Measurements from ENCODE around the gene SARS1. TPM values are rescaled to one million over a fixed set of nuclear protein-coding genes. Genes with fewer than 3 reads are reported as not detected.
"Not testable (repeated sequence)": the region's sequence is repeated elsewhere in the genome, so short reads cannot be mapped to it uniquely, and the experiment has no call there.

The SARS1 gene
- total RNA-seq, 1 experiment from 2014 or later, result 158 TPM

DNA sequence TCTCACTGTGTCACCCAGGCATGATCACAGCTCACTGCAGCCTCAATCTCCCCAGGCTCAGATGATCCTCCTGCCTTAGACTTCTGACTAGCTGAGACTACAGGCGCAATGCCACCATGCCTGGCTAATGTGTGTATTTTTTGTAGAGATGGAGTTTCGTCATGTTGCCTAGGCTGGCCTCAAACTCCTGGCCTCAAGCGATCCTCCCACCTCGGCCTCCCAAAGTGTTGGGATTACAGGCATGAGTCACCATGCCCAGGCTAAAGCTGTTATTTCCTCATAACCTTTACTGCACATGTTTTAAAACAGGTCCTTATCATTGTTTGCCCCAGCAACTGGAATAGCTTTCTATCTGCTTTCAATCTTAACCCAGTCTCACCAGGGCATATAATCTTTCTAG lies 2.9 kb downstream of the SARS1 start:
- peaks cover 33% of the 10 kb centered on the region; the same call in 1 of the 2 replicates for H4K20me1 ChIP-seq (ENCODE audit: low read length)
- CTCF ChIA-PET, result interaction anchor here (0.7 kb wide), 2 partner anchors 15 to 423 kb away, joined by 3 to 6 read pairs; no protein-coding TSS in a partner anchor
- intact Hi-C loops (cut with micrococcal nuclease), result no loop called here
- no peak overlapping the region for H3K27ac ChIP-seq (ENCODE audit: low read length)
- peaks cover 20% of the 10 kb centered on the region for H3K36me3 ChIP-seq (ENCODE audit: low read depth, low read length)
- POLR2A ChIA-PET (ENCODE audit: unreplicated experiment), result no interaction called here
- no peak overlapping the region for H2AFZ ChIP-seq (ENCODE audit: low read length)
- no peaks in the 10 kb centered on the region for H3F3A ChIP-seq (ENCODE audit: low read length, unreplicated experiment)
- H3K4me3 ChIP-seq (ENCODE audit: low read length), result no peak overlapping the region
- peaks cover 75% of the 10 kb centered on the region for H3K79me2 ChIP-seq (ENCODE audit: low read length)
- H3K27me3 ChIP-seq (ENCODE audit: low read length), result no peaks in the 10 kb centered on the region
- H3K9me3 ChIP-seq (ENCODE audit: low read length), result no peaks in the 10 kb centered on the region
- H3K9me2 ChIP-seq (replicated peaks; ENCODE audit: low read length), result no peaks in the 10 kb centered on the region
- no peak for ATAC-seq
- peaks cover 14% of the 10 kb centered on the region for H3K4me1 ChIP-seq (ENCODE audit: insufficient read depth, low read length)
- DNase-seq, result no peak
- no peak overlapping the region for H3K9ac ChIP-seq (ENCODE audit: low read length)
- H3K4me2 ChIP-seq (ENCODE audit: low read length), result no peak overlapping the region
- TF ChIP-seq EZH2phosphoT487 (IDR thresholded peaks at IDR 0.05; ENCODE audit: borderline replicate concordance, low read length) (no peak), CTCF (conservative IDR thresholded peaks at IDR 0.05; ENCODE audit: low read depth, low read length) (no peak), EZH2 (IDR thresholded peaks at IDR 0.05; ENCODE audit: low read length, unreplicated experiment) (no peak)
- BruUV-seq (replicated peaks), result no TSS peak

DNA sequence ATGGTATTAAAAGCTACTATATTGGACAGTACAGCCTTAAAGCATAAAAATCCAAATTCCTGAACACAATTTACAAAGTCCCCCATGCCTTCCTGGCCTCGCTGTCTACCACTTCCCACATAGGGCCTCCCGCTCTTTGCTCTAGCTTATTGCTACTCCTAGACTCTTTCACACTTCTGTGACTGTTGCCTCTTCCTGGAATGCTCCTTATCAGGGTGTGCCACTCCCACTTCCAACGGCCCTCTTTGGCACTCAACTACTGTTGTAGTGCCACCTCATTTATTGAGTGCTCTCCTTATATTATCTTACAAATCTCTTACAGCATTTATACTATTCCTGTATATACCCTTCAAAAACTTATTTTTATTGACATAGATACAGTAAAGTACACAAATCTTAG lies 4.8 kb downstream of the SARS1 start:
- H3K9me3 ChIP-seq (ENCODE audit: low read length), result no peaks in the 10 kb centered on the region
- H3K27me3 ChIP-seq (ENCODE audit: low read length), result no peaks in the 10 kb centered on the region
- ChIA-PET CTCF (no interaction called here), POLR2A (ENCODE audit: unreplicated experiment) (no interaction called here)
- TF ChIP-seq CTCF (conservative IDR thresholded peaks at IDR 0.05; ENCODE audit: low read depth, low read length), result no peak
- no peak for TF ChIP-seq EZH2 (IDR thresholded peaks at IDR 0.05; ENCODE audit: low read length, unreplicated experiment)
- TF ChIP-seq EZH2phosphoT487 (IDR thresholded peaks at IDR 0.05; ENCODE audit: borderline replicate concordance, low read length), result no peak
- no peak for ATAC-seq
- peaks cover 91% of the 10 kb centered on the region for H3K79me2 ChIP-seq (ENCODE audit: low read length)
- no peak for DNase-seq
- no peak overlapping the region for H3K4me3 ChIP-seq (ENCODE audit: low read length)
- peaks cover 14% of the 10 kb centered on the region for H3K4me1 ChIP-seq (ENCODE audit: insufficient read depth, low read length)
- no TSS peak for BruUV-seq (replicated peaks)
- peaks cover 33% of the 10 kb centered on the region; the same call in 1 of the 2 replicates for H4K20me1 ChIP-seq (ENCODE audit: low read length)
- H3K9ac ChIP-seq (ENCODE audit: low read length), result no peak overlapping the region
- no peak overlapping the region for H3K4me2 ChIP-seq (ENCODE audit: low read length)
- H2AFZ ChIP-seq (ENCODE audit: low read length), result no peak overlapping the region
- peaks cover 27% of the 10 kb centered on the region for H3K36me3 ChIP-seq (ENCODE audit: low read depth, low read length)
- intact Hi-C loops (cut with micrococcal nuclease), result no loop called here
- no peak overlapping the region for H3K27ac ChIP-seq (ENCODE audit: low read length)
- no peaks in the 10 kb centered on the region for H3F3A ChIP-seq (ENCODE audit: low read length, unreplicated experiment)
- no peaks in the 10 kb centered on the region for H3K9me2 ChIP-seq (replicated peaks; ENCODE audit: low read length)

DNA sequence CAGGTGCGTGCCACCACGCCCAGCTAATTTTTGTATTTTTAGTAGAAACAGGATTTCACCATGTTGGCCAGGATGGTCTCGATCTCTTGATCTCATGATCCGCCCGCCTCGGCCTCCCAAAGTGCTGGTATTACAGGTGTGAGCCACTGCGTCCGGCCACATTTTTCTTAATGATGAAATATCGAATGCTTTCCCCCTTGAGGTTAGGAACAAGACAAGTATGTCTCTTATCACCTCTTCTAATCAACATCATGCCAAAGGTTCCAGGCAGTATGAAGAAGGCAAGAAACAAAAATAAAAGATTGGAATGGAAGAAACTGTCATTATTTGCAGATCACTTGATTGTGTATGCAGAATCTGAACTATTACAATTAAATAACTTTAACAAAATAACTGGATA lies 7.5 kb downstream of the SARS1 start:
- H2AFZ ChIP-seq (ENCODE audit: low read length); ATAC-seq; BruUV-seq (replicated peaks); H3K27ac ChIP-seq (ENCODE audit: low read length); H3K4me2 ChIP-seq (ENCODE audit: low read length); H3K4me1 ChIP-seq (ENCODE audit: insufficient read depth, low read length); H3K9ac ChIP-seq (ENCODE audit: low read length); DNase-seq; intact Hi-C loops (cut with micrococcal nuclease); H3K9me2 ChIP-seq (replicated peaks; ENCODE audit: low read length); H3K27me3 ChIP-seq (ENCODE audit: low read length); H3K9me3 ChIP-seq (ENCODE audit: low read length); CTCF ChIA-PET; POLR2A ChIA-PET (ENCODE audit: unreplicated experiment); H3K4me3 ChIP-seq (ENCODE audit: low read length); H3F3A ChIP-seq (ENCODE audit: low read length, unreplicated experiment): not testable (repeated sequence)
- H4K20me1 ChIP-seq (ENCODE audit: low read length), result peaks cover 17% of the 10 kb centered on the region; the same call in 1 of the 2 replicates
- H3K79me2 ChIP-seq (ENCODE audit: low read length), result peaks cover 80% of the 10 kb centered on the region
- peaks cover 34% of the 10 kb centered on the region for H3K36me3 ChIP-seq (ENCODE audit: low read depth, low read length)
